ENCODE results near the gene CD300LF. TPM values are rescaled to one million over a fixed set of nuclear protein-coding genes. Genes with fewer than 3 reads are reported as not detected.
A peak's percentile ranks its signal among the peaks of the same experiment; 100 is the strongest.

CD300LF gene
- total and polyA plus RNA-seq, 5 donors: 0.05 to 0.62 (median 0.30) TPM; not detected in 1

- Histone ChIP-seq H3K4me3 (ENCODE audit: low read length) (no peak overlapping the region), H3K4me1 (ENCODE audit: control insufficient read depth, insufficient read depth, low read length) (peaks cover 6% of the 10 kb centered on the region), H3K27me3 (ENCODE audit: control insufficient read depth, insufficient read depth) (no peaks in the 10 kb centered on the region), H3K27ac (ENCODE audit: low read length) (no peak overlapping the region), H3K9me3 (ENCODE audit: control insufficient read depth, low read length) (no peaks in the 10 kb centered on the region)
- DNase-seq (no peak), ATAC-seq (no peak)
- intact Hi-C loops (cut with DNase I): loop anchor here in 2 of 4 donors (2.0 to 5.0 kb wide), 5 partner anchors 25 to 212 kb away; no protein-coding TSS in a partner anchor
- 79% methylated on average over 8 of the region's 8 CpGs for WGBS
These were observed 32.9 kb upstream of the CD300LF start for GRCh38 chr17:74745548-74746177.

- intact Hi-C loops (cut with DNase I): loop anchor here in 2 of 4 donors (2.0 to 5.0 kb wide), 5 partner anchors 26 to 212 kb away; no protein-coding TSS in a partner anchor
- Histone ChIP-seq H3K4me1 (ENCODE audit: control insufficient read depth, insufficient read depth, low read length) (peaks cover under 1% of the 10 kb centered on the region), H3K4me3 (ENCODE audit: low read length) (no peak overlapping the region), H3K27ac (ENCODE audit: low read length) (no peak overlapping the region), H3K27me3 (ENCODE audit: control insufficient read depth, insufficient read depth) (no peaks in the 10 kb centered on the region), H3K9me3 (ENCODE audit: control insufficient read depth, low read length) (no peaks in the 10 kb centered on the region)
- DNase-seq (peak; percentile 80 to 94 (median 94)), ATAC-seq (peak; percentile 20 to 43)
- WGBS: 35% methylated on average over 24 of the region's 24 CpGs
These were observed 32.2 kb upstream of the CD300LF start for GRCh38 chr17:74744714-74745547.

- no peak overlapping the region for H3K27ac ChIP-seq (ENCODE audit: low read length)
- H3K4me1 ChIP-seq (ENCODE audit: control insufficient read depth, insufficient read depth, low read length): no peaks in the 10 kb centered on the region
- no peaks in the 10 kb centered on the region for H3K9me3 ChIP-seq (ENCODE audit: control insufficient read depth, low read length)
- no peak for ATAC-seq
- H3K4me3 ChIP-seq (ENCODE audit: low read length): no peak overlapping the region
- no peaks in the 10 kb centered on the region for H3K27me3 ChIP-seq (ENCODE audit: control insufficient read depth, insufficient read depth)
- no peak for DNase-seq
- WGBS: 42% methylated on average over 2 of the region's 2 CpGs
- intact Hi-C loops (cut with DNase I): loop anchor here in 2 of 4 donors (2.0 to 5.0 kb wide), 3 partner anchors 26 to 118 kb away; no protein-coding TSS in a partner anchor
These were observed 31.6 kb upstream of the CD300LF start for GRCh38 chr17:74744349-74744713.

GRCh38 chr17:74743755-74744154, 31.0 kb upstream of the CD300LF start:
- H3K27ac ChIP-seq (ENCODE audit: low read length): no peak overlapping the region
- whole genome bisulfite sequencing: 60% methylated on average over 2 of the region's 2 CpGs

GRCh38 chr17:74742978-74743545, 30.3 kb upstream of the CD300LF start:
- Histone ChIP-seq H3K9me3 (ENCODE audit: control insufficient read depth, low read length) (no peaks in the 10 kb centered on the region), H3K4me1 (ENCODE audit: control insufficient read depth, insufficient read depth, low read length) (no peaks in the 10 kb centered on the region), H3K27me3 (ENCODE audit: control insufficient read depth, insufficient read depth) (no peaks in the 10 kb centered on the region), H3K27ac (ENCODE audit: low read length) (no peak overlapping the region), H3K4me3 (ENCODE audit: low read length) (no peak overlapping the region)
- WGBS: 86% methylated on average over 9 of the region's 9 CpGs
- DNase-seq (no peak), ATAC-seq (no peak)
- intact Hi-C loops (cut with DNase I): loop anchor here in 1 of 4 donors (5.0 kb wide), 1 partner anchor 39 kb away; no protein-coding TSS in a partner anchor

More at GRCh38 chr17:74743755-74744154, 31.0 kb upstream of the CD300LF start:
- no peaks in the 10 kb centered on the region for H3K27me3 ChIP-seq (ENCODE audit: control insufficient read depth, insufficient read depth)
- intact Hi-C loops (cut with DNase I): loop anchor here in 2 of 4 donors (2.0 to 5.0 kb wide), 3 partner anchors 27 to 119 kb away; no protein-coding TSS in a partner anchor
- no peak overlapping the region for H3K4me3 ChIP-seq (ENCODE audit: low read length)
- H3K4me1 ChIP-seq (ENCODE audit: control insufficient read depth, insufficient read depth, low read length): no peaks in the 10 kb centered on the region
- ATAC-seq: no peak
- no peaks in the 10 kb centered on the region for H3K9me3 ChIP-seq (ENCODE audit: control insufficient read depth, low read length)
- DNase-seq: no peak

DNA sequence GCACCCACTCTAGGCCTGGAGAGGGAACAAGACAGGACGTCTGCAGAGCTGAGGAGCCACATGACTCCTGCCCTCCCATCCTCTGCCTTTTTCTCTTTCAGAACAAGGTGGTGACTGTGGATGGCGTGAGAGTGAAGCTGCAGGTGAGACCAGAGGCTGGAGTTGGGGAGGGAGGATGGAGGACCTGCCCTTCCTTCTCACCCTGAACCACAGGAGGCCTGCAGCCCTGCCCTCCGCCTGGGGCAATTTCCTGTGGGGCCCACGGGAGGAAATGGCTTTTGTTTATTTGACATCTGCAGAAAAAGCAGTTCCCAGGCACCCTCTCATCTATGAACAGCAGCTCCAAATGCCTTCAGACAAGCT, 29.4 kb upstream of the CD300LF start:
- ATAC-seq: no peak
- Histone ChIP-seq H3K27ac (ENCODE audit: low read length) (no peak overlapping the region), H3K27me3 (ENCODE audit: control insufficient read depth, insufficient read depth) (no peaks in the 10 kb centered on the region), H3K4me1 (ENCODE audit: control insufficient read depth, insufficient read depth, low read length) (no peaks in the 10 kb centered on the region), H3K9me3 (ENCODE audit: control insufficient read depth, low read length) (no peaks in the 10 kb centered on the region), H3K4me3 (ENCODE audit: low read length) (no peak overlapping the region)
- peak in 1 of 3 donors; percentile 64 for DNase-seq
- intact Hi-C loops (cut with DNase I): loop anchor here in 1 of 4 donors (5.0 kb wide), 1 partner anchor 40 kb away; no protein-coding TSS in a partner anchor
- 37% methylated on average over 4 of the region's 4 CpGs for WGBS

GRCh38 chr17:74740641-74741387, 28.1 kb upstream of the CD300LF start:
- ATAC-seq: no peak
- Histone ChIP-seq H3K27ac (ENCODE audit: low read length) (no peak overlapping the region), H3K4me1 (ENCODE audit: control insufficient read depth, insufficient read depth, low read length) (no peaks in the 10 kb centered on the region), H3K9me3 (ENCODE audit: control insufficient read depth, low read length) (no peaks in the 10 kb centered on the region), H3K27me3 (ENCODE audit: control insufficient read depth, insufficient read depth) (no peaks in the 10 kb centered on the region), H3K4me3 (ENCODE audit: low read length) (no peak overlapping the region)
- 84% methylated on average over 17 of the region's 17 CpGs for WGBS
- no peak for DNase-seq
- intact Hi-C loops (cut with DNase I): loop anchor here in 1 of 4 donors (5.0 kb wide), 1 partner anchor 41 kb away; no protein-coding TSS in a partner anchor

- 80% methylated on average over 6 of the region's 6 CpGs for WGBS
- Histone ChIP-seq H3K4me1 (ENCODE audit: control insufficient read depth, insufficient read depth, low read length) (no peaks in the 10 kb centered on the region), H3K4me3 (ENCODE audit: low read length) (no peak overlapping the region), H3K27ac (ENCODE audit: low read length) (no peak overlapping the region), H3K9me3 (ENCODE audit: control insufficient read depth, low read length) (no peaks in the 10 kb centered on the region), H3K27me3 (ENCODE audit: control insufficient read depth, insufficient read depth) (no peaks in the 10 kb centered on the region)
- DNase-seq (peak in 1 of 3 donors; percentile 28), ATAC-seq (no peak)
- intact Hi-C loops (cut with DNase I): loop anchor here in 1 of 4 donors (5.0 kb wide), 1 partner anchor 42 kb away; no protein-coding TSS in a partner anchor
These were observed 27.4 kb upstream of the CD300LF start for GRCh38 chr17:74740173-74740572.

DNA sequence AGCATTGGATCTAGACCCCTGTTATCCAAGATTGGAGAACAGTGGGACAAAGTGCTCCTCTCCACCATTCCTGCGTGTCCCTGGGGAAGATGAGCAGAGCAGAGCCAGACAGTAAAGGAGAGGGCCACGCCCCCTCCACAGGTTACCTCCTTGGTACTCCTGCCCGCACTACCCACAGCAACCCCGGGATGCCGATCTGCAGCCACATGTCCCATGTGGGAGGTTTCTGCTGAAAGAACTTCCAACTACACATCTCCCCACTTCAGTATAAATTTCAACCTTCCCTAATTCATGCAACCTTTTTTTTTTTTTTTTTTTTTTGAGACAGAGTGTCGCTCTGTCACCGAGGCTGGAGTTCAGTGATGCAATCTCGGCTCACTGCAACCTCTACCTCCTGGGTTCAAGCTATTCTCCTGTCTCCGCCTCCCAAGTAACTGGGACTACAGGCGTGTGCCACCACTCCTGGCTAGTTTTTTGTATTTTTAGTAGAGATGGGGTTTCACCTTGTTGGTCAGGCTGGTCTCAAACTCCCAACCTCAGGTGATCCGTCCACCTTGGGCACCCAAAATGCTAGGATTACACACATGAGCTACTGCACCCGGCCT, 26.6 kb upstream of the CD300LF start:
- no peak for DNase-seq
- 83% methylated on average over 12 of the region's 12 CpGs for WGBS
- H3K9me3 ChIP-seq (ENCODE audit: control insufficient read depth, low read length): no peaks in the 10 kb centered on the region
- no peaks in the 10 kb centered on the region for H3K4me1 ChIP-seq (ENCODE audit: control insufficient read depth, insufficient read depth, low read length)
- intact Hi-C loops (cut with DNase I): loop anchor here in 2 of 4 donors (5.0 kb wide), 1 partner anchor 82 kb away; no protein-coding TSS in a partner anchor
- no peak overlapping the region for H3K4me3 ChIP-seq (ENCODE audit: low read length)
- H3K27me3 ChIP-seq (ENCODE audit: control insufficient read depth, insufficient read depth): no peaks in the 10 kb centered on the region
- no peak overlapping the region for H3K27ac ChIP-seq (ENCODE audit: low read length)
- no peak for ATAC-seq

Data from right cardiac atrium (tissue), 5 donors.